GM12875 (cell line): ENCODE results near the gene TAS1R3.

Source experiments
- H3K4me3 ChIP-seq: one replicate; pipeline ENCODE4 v1.5.1; 2011; ENCODE audit warnings: low read depth, low read length, control low read depth
- CTCF ChIP-seq: IDR thresholded peaks from 2 replicates; pipeline ENCODE4 v1.5.1; 2011; ENCODE audit warnings: low read depth, mild to moderate bottlenecking, control low read depth, inconsistent platforms, low read length, moderate library complexity, borderline replicate concordance; ENCODE audit not compliant: insufficient read depth

TAS1R3 gene

GRCh38 chr1:1328254-1328653 is 2.8 kb upstream of the TAS1R3 start:
- no peak for TF ChIP-seq CTCF
- no peak overlapping the region for H3K4me3 ChIP-seq

GRCh38 chr1:1329304-1330210 is 1.5 kb upstream of the TAS1R3 start:
- no peak for TF ChIP-seq CTCF
- H3K4me3 ChIP-seq, result no peak overlapping the region

- no peak overlapping the region for H3K4me3 ChIP-seq
- no peak for TF ChIP-seq CTCF
These were observed 563 bp upstream of the TAS1R3 start for GRCh38 chr1:1330366-1331067.

- no peak overlapping the region for H3K4me3 ChIP-seq
- TF ChIP-seq CTCF, result no peak
These were observed 1.1 kb downstream of the TAS1R3 start for GRCh38 chr1:1332031-1332755.

GRCh38 chr1:1332774-1333480 is 1.8 kb downstream of the TAS1R3 start:
- TF ChIP-seq CTCF, result no peak
- no peak overlapping the region for H3K4me3 ChIP-seq

- no peak overlapping the region for H3K4me3 ChIP-seq
- TF ChIP-seq CTCF, result no peak
These were observed 2.6 kb downstream of the TAS1R3 start for GRCh38 chr1:1333551-1334241.
